ENCODE data around the gene SLC35B2.

GRCh38 chr6:44284121-44284520, 26.8 kb upstream of the SLC35B2 start:
- TF ChIP-seq TAF1 (IDR thresholded peaks at IDR 0.05; ENCODE audit: borderline replicate concordance, low read depth, low read length) (no peak), POLR2AphosphoS5 (IDR thresholded peaks at IDR 0.05; ENCODE audit: low read depth, low read length) (no peak), USF2 (IDR thresholded peaks at IDR 0.05; ENCODE audit: borderline replicate concordance, low read depth, low read length) (no peak), CTCF (IDR thresholded peaks at IDR 0.05) (no peak), SIN3A (IDR thresholded peaks at IDR 0.05; ENCODE audit: borderline replicate concordance, low read depth, low read length) (no peak), EP300 (IDR thresholded peaks at IDR 0.05; ENCODE audit: borderline replicate concordance in 1 of 2, low read depth in 1 of 2, low read length in 1 of 2) (no peak)
